Jurkat, Clone E6-1 (cell line): ENCODE measurements around the gene SLC39A1.

Source experiments
- DNase-seq: peaks from one replicate; pipeline ENCODE4 v3.0.0-alpha.2; 2011; ENCODE audit warnings: low read depth, low spot score
- H3K4me3 ChIP-seq: 2 replicates; pipeline ENCODE4 v1.5.1; 2011; ENCODE audit warnings: mild to moderate bottlenecking, low read length, control low read depth, moderate library complexity

Gene SLC39A1

DNA sequence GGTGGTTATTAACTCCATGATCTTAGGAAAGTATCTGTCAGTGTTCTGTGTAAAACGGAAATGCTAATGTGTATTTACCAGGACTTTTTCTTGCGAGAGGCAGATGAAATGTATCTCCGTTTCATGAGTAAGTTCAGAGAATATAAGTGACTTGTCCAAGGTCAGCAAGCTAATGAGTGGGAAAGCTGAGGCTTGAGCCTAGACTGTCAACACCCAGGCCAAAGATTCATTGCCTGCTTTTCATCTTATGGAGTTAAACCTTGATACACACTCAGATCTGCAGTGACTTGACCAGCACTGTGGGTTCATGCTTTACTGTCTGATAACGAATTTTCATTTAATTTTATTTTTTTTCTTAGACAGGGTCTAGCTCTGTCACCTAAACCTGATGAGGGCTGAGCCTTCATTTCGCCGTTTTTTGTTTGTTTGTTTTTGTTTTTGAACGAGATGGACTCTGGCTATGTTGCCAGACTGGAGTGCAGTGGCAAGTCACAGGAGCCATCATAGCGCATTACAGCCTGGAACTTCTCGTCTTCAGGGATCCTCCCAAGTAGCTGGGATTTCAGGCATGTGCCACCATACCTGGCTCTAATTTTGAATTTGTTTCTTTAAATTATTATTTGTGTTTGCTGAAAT, 15.1 kb upstream of the SLC39A1 start:
- peak overlapping the region; percentile 93 for H3K4me3 ChIP-seq
- no peak for DNase-seq

DNA sequence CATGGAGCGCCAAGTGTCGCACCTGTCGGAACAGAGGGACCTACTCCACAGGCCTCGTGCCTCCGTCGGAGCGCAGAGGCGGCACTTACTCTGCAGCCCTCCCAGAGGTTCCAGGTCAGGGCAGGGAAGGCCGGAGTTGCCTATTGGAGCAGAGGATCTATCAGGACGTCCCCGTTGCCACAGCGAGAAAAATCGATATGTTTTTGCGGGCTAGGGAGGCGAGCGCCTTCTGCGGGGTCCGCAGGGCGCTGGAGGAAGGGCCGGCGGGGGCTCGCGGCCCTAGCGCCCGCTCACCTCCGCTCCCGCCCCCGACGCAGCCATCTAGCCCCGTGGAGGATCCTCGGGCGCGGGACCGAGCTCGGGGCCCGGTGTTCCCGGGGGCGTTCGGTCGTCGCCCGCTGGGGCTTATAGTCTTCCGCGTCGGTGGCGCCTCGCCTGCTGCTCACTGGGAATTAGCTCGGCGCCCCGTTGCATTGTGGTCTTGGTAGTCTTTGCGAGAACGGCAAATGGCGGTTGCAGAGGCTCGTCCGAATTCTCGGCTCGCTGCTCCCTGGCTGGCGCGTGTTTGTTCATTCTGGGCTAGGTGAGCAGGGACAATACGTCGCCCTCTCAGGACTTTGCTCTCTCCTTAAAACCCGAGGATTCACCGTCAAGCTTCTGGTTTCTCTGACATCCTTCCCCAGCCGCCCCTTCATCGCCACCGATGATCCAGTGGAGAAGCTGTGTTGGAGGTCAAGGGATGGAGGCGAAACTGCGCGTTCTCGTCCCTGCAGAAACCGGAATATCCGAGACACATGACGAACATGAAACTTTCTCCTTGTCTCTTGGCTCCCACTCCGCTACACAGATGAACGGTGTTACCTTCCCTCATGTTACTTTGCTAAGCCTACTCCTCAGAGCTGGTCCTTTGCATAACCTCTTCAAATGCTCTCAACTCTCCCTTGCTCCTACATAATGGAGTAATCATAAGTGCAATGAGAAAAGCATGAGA, 14.2 kb upstream of the SLC39A1 start, which contains the start of gene JTB:
Gene JTB (minus strand): TSS at position 425 of the 991 bp plus-strand sequence. CDS start 422 bp downstream, at position 3.
- DNase-seq = peak; percentile 81
- peak within 1 kb of the TSS; percentile 93 for H3K4me3 ChIP-seq

DNA sequence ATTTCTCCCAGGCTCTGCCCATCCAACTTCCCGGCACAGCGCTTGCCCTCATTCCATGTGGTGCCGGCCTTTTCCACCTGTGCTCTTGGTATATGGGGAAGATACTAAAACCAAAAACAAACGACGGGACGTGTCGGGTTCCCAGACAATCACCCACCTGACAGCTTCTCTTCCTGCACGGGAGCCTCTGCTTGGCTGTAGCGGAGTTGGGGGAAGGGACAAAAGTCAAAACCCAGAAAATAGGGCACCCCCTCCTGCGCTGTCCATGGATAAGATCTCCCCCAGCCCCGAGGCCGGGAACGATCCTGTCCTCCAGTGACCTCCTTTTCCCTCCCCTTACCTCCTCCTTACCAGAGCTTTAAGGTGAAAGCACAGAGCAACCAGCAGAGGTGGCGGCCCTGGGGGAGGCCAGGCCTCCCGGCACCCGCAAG, 13.5 kb upstream of the SLC39A1 start:
- peak overlapping the region; percentile 93 for H3K4me3 ChIP-seq
- no peak for DNase-seq

DNA sequence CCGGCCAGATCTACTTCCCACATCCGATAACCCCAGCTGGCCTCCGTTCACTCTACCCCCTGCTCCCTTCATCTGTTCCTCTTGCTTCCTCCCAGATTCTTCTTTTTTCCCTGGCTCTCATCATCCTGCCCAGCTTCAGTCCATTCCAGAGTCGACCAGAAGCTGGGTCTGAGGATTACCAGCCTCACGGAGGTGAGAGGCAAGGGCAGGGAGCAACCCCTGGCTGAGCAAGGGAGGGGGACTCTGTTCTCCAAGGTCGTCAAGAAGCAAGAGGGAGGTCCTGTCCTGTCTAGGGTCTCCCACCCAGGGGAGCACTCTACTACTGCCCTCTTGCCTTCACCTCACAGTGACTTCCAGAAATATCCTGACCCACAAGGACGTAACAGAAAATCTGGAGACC, 10.2 kb upstream of the SLC39A1 start:
- DNase-seq = no peak

GRCh38 chr1:153973071-153973470, 9.7 kb upstream of the SLC39A1 start:
- DNase-seq = no peak
- H3K4me3 ChIP-seq = no peak overlapping the region

More for the DNA sequence above, 10.2 kb upstream of the SLC39A1 start:
- no peak overlapping the region for H3K4me3 ChIP-seq

DNA sequence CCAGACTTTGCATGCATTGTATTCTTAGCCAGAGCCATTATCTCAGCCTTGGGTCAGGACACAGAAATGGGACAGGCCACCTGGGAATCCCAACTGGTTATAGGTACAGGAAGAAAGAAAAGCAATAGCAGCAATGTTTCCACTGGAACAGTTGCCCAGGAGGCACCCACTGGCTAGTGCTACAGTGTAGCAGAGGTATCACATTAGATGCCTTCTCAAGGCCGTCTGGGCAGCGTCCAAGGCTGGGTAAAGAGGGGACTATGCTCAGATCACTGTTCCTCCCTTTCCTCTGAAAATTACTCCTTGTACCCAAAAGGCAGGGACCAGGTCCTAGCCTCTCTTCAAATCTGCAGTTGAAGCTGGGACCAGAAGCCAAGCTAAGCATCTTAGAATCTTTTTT, 7.0 kb upstream of the SLC39A1 start:
- no peak for DNase-seq
- H3K4me3 ChIP-seq = no peak overlapping the region

- no peak overlapping the region for H3K4me3 ChIP-seq
- DNase-seq = no peak
These were observed 5.6 kb upstream of the SLC39A1 start for GRCh38 chr1:153968972-153969371.

DNA sequence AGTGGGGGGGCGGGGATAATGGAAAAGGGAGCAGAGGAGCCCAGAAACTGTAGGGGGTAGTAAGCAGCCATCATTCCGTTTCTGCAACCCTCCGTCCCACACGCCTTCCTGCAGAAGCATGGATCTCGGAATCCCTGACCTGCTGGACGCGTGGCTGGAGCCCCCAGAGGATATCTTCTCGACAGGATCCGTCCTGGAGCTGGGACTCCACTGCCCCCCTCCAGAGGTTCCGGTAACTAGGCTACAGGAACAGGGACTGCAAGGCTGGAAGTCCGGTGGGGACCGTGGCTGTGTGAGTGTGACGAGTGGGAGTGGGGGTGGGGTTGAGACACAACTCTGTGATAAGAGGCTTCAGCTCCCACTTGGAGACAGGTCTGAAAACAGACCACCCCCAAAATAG, 5.1 kb upstream of the SLC39A1 start:
- H3K4me3 ChIP-seq = peak overlapping the region; percentile 72
- no peak for DNase-seq

- peak overlapping the region; percentile 72 for H3K4me3 ChIP-seq
- no peak for DNase-seq
These were observed 4.6 kb upstream of the SLC39A1 start for GRCh38 chr1:153968000-153968363.

GRCh38 chr1:153967107-153967999, 4.0 kb upstream of the SLC39A1 start, which contains the start of gene CREB3L4:
TSS of gene CREB3L4 (plus strand) at chr1:153967902. CDS start at chr1:153968526, 624 bp downstream.
- peak within 1 kb of the TSS; percentile 72 for H3K4me3 ChIP-seq
- peak; percentile 99 for DNase-seq

- no peak for DNase-seq
- peak overlapping the region; percentile 85 for H3K4me3 ChIP-seq
These were observed 554 bp upstream of the SLC39A1 start for GRCh38 chr1:153963850-153964331.

DNA sequence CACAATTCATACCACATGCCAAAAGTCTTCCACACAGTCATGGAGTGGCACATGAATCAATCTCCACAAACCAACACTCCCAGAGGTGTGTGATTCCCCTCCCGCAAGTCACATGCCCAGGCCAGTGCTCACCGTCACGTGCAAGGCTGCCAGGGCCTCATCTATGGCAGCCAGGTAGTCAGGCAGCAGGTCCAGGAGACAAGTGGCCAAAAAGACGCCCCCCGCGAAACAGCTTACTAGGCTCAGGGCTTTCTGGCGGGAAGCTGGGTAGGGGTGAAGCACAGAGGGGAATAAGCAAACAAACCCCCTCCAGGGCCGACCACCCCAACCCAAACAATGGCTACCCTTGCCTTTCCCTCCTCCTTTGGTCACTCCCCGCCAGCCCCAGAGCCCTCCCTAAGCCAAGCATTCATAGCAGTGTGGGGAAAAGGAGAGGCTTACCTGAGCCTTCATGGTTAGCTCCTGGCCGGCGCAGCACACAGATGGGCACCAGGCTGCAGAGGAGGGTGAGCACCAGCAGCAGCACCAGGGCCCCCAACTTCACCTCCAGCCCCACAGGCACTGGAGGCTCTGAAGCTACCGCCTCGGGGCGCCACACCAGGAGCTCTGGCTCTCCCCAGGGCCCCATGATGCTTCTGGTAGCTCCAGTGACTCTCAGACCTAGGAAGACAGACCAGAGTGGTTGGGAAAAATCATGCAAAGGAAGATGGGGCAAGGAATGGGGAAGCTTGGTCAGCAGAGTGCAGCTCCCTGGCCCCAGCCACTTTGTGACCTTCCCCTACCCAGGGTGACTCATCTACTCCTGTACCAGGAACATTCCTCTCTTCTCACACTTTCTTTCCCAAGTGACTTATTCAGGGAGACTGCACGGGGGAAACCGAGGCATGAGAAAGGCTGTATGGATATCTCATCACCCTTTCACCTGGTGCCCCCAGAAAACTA, 978 bp downstream of the SLC39A1 start:
- peak overlapping the region; percentile 85 for H3K4me3 ChIP-seq
- DNase-seq = no peak

GRCh38 chr1:153961421-153961820, 1.9 kb downstream of the SLC39A1 start:
- H3K4me3 ChIP-seq = no peak overlapping the region
- no peak for DNase-seq

- H3K4me3 ChIP-seq = no peak overlapping the region
- no peak for DNase-seq
These were observed 3.1 kb downstream of the SLC39A1 start for GRCh38 chr1:153960206-153960605.

- no peak overlapping the region for H3K4me3 ChIP-seq
- DNase-seq = no peak
These were observed 3.9 kb downstream of the SLC39A1 start for GRCh38 chr1:153959454-153959853.

- no peak for DNase-seq
- H3K4me3 ChIP-seq = peak overlapping the region; percentile 95
These were observed 4.4 kb downstream of the SLC39A1 start for GRCh38 chr1:153958961-153959260.

DNA sequence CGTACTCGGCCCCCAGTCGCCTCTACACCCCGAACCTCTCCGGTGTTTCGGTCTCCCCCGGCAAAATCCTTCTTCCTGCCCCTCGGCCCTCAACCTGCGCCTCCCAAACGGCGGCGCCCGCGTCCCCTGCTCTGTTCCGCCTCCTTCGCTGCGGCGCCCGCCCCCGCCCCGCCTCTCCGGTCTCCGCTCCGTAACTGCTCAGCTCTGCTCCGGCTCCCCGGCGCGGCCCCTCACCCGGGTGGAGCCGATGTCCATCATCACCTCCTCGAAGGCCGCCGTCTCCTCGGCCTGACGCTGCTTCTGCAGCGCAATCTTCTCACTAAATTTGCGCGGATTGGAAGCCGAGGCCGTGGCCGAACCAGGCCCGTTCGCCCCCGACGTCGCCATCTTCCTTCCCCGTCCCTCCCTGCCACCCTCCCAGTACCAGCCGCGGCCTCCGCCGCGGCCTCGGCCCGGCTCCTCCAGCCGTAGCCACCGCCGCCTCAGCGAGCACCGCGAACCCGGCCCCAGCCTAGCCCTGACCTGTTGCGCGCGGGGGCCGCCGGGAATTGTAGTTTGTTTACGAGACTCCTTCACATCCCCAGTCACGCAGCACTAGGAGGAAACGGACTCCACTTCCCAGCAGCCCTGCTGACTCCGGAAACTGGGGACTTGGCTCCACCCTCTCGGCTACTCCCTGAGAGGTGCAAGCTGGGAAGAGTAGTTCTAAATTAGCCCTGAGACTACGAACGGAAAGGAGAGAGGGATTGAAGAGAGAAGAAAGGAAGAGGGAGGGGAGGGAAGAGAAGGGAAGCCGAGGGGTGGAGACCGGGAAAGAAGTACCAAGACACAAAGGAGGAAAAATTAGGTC, 5.0 kb downstream of the SLC39A1 start, which contains the start of gene CRTC2:
Gene CRTC2 (minus strand): TSS at position 502 of the 850 bp plus-strand sequence. CDS start 115 bp downstream, at position 387.
- DNase-seq = peak; percentile 97

More for the DNA sequence above, 5.0 kb downstream of the SLC39A1 start, which contains the start of gene CRTC2:
- peak within 1 kb of the TSS; percentile 95 for H3K4me3 ChIP-seq
